K562 (cell line): Measurements from ENCODE around the gene CEP162. TPM values are rescaled to one million over a fixed set of nuclear protein-coding genes. Genes with fewer than 3 reads are reported as not detected.

Experiments
- ATAC-seq: fragments of 200-7000 bp; cut with Tn5 transposase; 3 replicates; pipeline ENCODE4 v1.9.1; 2020; ENCODE audit warnings: moderate library complexity
- BruUV-seq: library from RNA; stranded (reverse); fragments of 400-500 nt; replicated peaks from 2 replicates; lab custom pipeline; 2021; lab: Mats Ljungman, UMichigan
- CTCF ChIA-PET: fragments of 300-600 bp; formaldehyde crosslinking; extraction: SDS; loops from one replicate; lab custom pipeline; 2021; ENCODE audit warnings: low intra/inter-chr PET ratio; lab: Yijun Ruan, JAX
- POLR2A ChIA-PET: fragments of 300-600, 350-650 bp; sonication (Branson Sonifier 250); formaldehyde crosslinking; extraction: SDS; loops from one replicate; lab custom pipeline; 2021; ENCODE audit warnings: antibody characterized with exemption, inconsistent platforms; lab: Yijun Ruan, JAX
- DNase-seq, 4 experiments: peaks; one replicate each; pipeline versions ENCODE4 v3.0.0 to v3.0.0-alpha.2; 2011 to 2018; ENCODE audit warnings: low spot score in 3 of 4, mixed read lengths in 3 of 4; ENCODE audit errors: extremely low read depth in 1 of 4
- FAIRE-seq: peaks from 2 replicates; lab custom pipeline; 2011; peaks lifted over from hg19 to GRCh38; lab: Jason Lieb, UNC
- H2AFZ ChIP-seq: 2 replicates; pipeline ENCODE4 v1.6.0; 2011; ENCODE audit warnings: low read depth, low read length, control low read depth, inconsistent platforms
- H3K27ac ChIP-seq: fragments of 200-600 bp; 3 replicates; pipeline ENCODE4 v1.8.0; 2011; ENCODE audit warnings: low read depth, mild to moderate bottlenecking, control low read depth, inconsistent platforms, low read length, moderate library complexity, mixed read lengths; ENCODE audit errors: extremely low read depth
- H3K27me3 ChIP-seq, 2 experiments: fragments of 300-600 bp in 1 of 2; 2 replicates in 1 of 2; 3 replicates in 1 of 2; pipeline versions ENCODE4 v1.6.0 to v1.8.0; 2011; ENCODE audit warnings: inconsistent platforms in 2 of 2, low read length in 2 of 2, mild to moderate bottlenecking in 1 of 2, mixed read lengths in 1 of 2, moderate library complexity in 1 of 2; ENCODE audit not compliant: control insufficient read depth in 2 of 2, insufficient read depth in 2 of 2
- H3K36me3 ChIP-seq: fragments of 300-600 bp; 3 replicates; pipeline ENCODE4 v1.8.0; 2011; ENCODE audit warnings: mild to moderate bottlenecking, low read length, inconsistent platforms; ENCODE audit not compliant: control insufficient read depth, insufficient read depth
- H3K4me1 ChIP-seq, 2 experiments: fragments of 200-600 bp in 1 of 2; replicated peaks in 1 of 2; 2 replicates in 1 of 2; 3 replicates in 1 of 2; pipeline versions ENCODE4 v1.5.1 to v1.8.0; 2011; ENCODE audit warnings: inconsistent platforms in 2 of 2, low read length in 2 of 2, mild to moderate bottlenecking in 1 of 2, mixed read lengths in 1 of 2, moderate library complexity in 1 of 2; ENCODE audit not compliant: control insufficient read depth in 2 of 2, insufficient read depth in 2 of 2
- H3K4me2 ChIP-seq: 2 replicates; pipeline ENCODE4 v1.6.1; 2011; ENCODE audit warnings: low read length, control low read depth, inconsistent platforms, mixed read lengths; ENCODE audit not compliant: insufficient read depth
- H3K4me3 ChIP-seq: fragments of 200-600 bp; sonication (generic), shearing (Covaris generic); 2 replicates; pipeline ENCODE4 v1.5.1; 2016; ENCODE audit warnings: control low read depth, inconsistent platforms
- H3K79me2 ChIP-seq: fragments of 200-600 bp; 3 replicates; pipeline ENCODE4 v1.8.0; 2011; ENCODE audit warnings: low read length, inconsistent platforms; ENCODE audit not compliant: control insufficient read depth, insufficient read depth
- H3K9ac ChIP-seq, 2 experiments: 2 replicates each; pipeline versions ENCODE4 v1.6.0 to v1.6.1; 2011; ENCODE audit warnings: low read depth in 2 of 2, low read length in 2 of 2, control low read depth in 1 of 2, inconsistent platforms in 1 of 2, mild to moderate bottlenecking in 1 of 2, mixed read lengths in 1 of 2; ENCODE audit not compliant: insufficient read depth in 1 of 2
- H3K9me1 ChIP-seq: one replicate; pipeline ENCODE4 v1.6.0; 2011; ENCODE audit warnings: inconsistent platforms, mild to moderate bottlenecking, low read length, moderate library complexity; ENCODE audit not compliant: control insufficient read depth, insufficient read depth
- H3K9me3 ChIP-seq: replicated peaks from 2 replicates; pipeline ENCODE4 v1.5.1; 2011; ENCODE audit warnings: low read depth, low read length, inconsistent platforms; ENCODE audit not compliant: control insufficient read depth, insufficient read depth
- H4K20me1 ChIP-seq: replicated peaks from 2 replicates; pipeline ENCODE4 v1.6.1; 2011; ENCODE audit warnings: low read length, inconsistent platforms, mixed read lengths; ENCODE audit not compliant: control insufficient read depth, insufficient read depth
- BRD9 ChIP-seq: fragments of 450-650 bp; IDR thresholded peaks from 2 replicates; pipeline ENCODE4 v1.6.1; 2018; ENCODE audit warnings: low read depth; ENCODE audit not compliant: partially characterized antibody
- C11orf30 ChIP-seq: fragments of 450-650 bp; IDR thresholded peaks from 2 replicates; pipeline ENCODE4 v1.6.1; 2016; ENCODE audit warnings: low read depth, mild to moderate bottlenecking
- EHMT2 ChIP-seq: fragments of 450-650 bp; IDR thresholded peaks from 2 replicates; pipeline ENCODE4 v1.6.1; 2018; ENCODE audit warnings: antibody characterized with exemption
- ETV6 ChIP-seq, 3 experiments: fragments of 150-350 bp in 1 of 3; sonication (generic) in 1 of 3; formaldehyde crosslinking in 1 of 3; IDR thresholded peaks; 2 replicates each; pipeline versions ENCODE4 v1.6.1 to v1.8.0; 2014 to 2022; ENCODE audit warnings: borderline replicate concordance in 2 of 3, low read depth in 2 of 3, antibody characterized with exemption in 1 of 3, low read length in 1 of 3, mild to moderate bottlenecking in 1 of 3, missing genetic modification reagents in 1 of 3
- HCFC1 ChIP-seq: IDR thresholded peaks from 2 replicates; pipeline ENCODE4 v1.6.1; 2012; ENCODE audit warnings: low read depth, low read length, improper control_type of control experiment
- MAFF ChIP-seq: IDR thresholded peaks from 2 replicates; pipeline ENCODE4 v1.6.1; 2012; ENCODE audit warnings: low read length, improper control_type of control experiment
- MAFG ChIP-seq: fragments of 450-650 bp; conservative IDR thresholded peaks from 2 replicates; pipeline ENCODE4 v1.6.1; 2016; ENCODE audit warnings: missing genetic modification characterization, missing compliant biosample characterization
- MAFK ChIP-seq: IDR thresholded peaks from 2 replicates; pipeline ENCODE4 v1.6.1; 2011; ENCODE audit warnings: low read length, improper control_type of control experiment
- NR1H2 ChIP-seq: sonication (generic); formaldehyde crosslinking; IDR thresholded peaks from 2 replicates; pipeline ENCODE4 v1.4.0; 2020; ENCODE audit warnings: mild to moderate bottlenecking, missing genetic modification reagents
- NR2C1 ChIP-seq, 2 experiments: fragments of 450-650 bp; IDR thresholded peaks; 2 replicates each; pipeline ENCODE4 v1.6.1; 2017; ENCODE audit warnings: mild to moderate bottlenecking in 2 of 2, antibody characterized with exemption in 1 of 2, inconsistent platforms in 1 of 2, missing compliant biosample characterization in 1 of 2, missing genetic modification characterization in 1 of 2
- SOX6 ChIP-seq: fragments of 450-650 bp; IDR thresholded peaks from 2 replicates; pipeline ENCODE4 v1.6.1; 2014; ENCODE audit warnings: mild to moderate bottlenecking
- WHSC1 ChIP-seq: IDR thresholded peaks from one replicate; pipeline ENCODE4 v1.6.1; 2012; ENCODE audit warnings: low read length, control low read depth, inconsistent platforms
- ZNF175 ChIP-seq: fragments of 200-800 bp; sonication (Bioruptor generic); IDR thresholded peaks from 2 replicates; pipeline ENCODE4 v1.6.1; 2016; ENCODE audit warnings: low read depth, mild to moderate bottlenecking, missing genetic modification characterization, missing compliant biosample characterization
- ZNF253 ChIP-seq: fragments of 250-450 bp; sonication (Bioruptor Pico); conservative IDR thresholded peaks from 2 replicates; pipeline ENCODE4 v1.6.1; 2021; ENCODE audit warnings: mild to moderate bottlenecking
- ZNF316 ChIP-seq: fragments of 450-650 bp; IDR thresholded peaks from 2 replicates; pipeline ENCODE4 v1.6.1; 2016
- ZNF354B ChIP-seq: fragments of 250-450 bp; sonication (Bioruptor Pico); IDR thresholded peaks from 2 replicates; pipeline ENCODE4 v1.4.0; 2020
- WGBS: fragments of 100-300 bp; shearing (Covaris generic); methylation state at CpG from one replicate; pipeline ENCODE4 v1.1.6; 2016; ENCODE audit warnings: low coverage, mixed read lengths; ENCODE audit not compliant: insufficient coverage; ENCODE audit errors: missing lambda C conversion rate; 5-methylcytosine and 5-hydroxymethylcytosine counted together
- in situ Hi-C: fragments of 300-500 bp; cut with MboI; formaldehyde crosslinking; loops from 4 replicates; pipeline ENCODE4 v1.15.0; 2018; ENCODE audit warnings: inconsistent platforms, mixed read lengths
- intact Hi-C: fragments of 100-400 bp; cut with micrococcal nuclease; formaldehyde crosslinking; loops from 2 replicates; pipeline ENCODE4 v1.14.2; 2022
- polyA plus RNA-seq, 8 experiments: library from polyadenylated mRNA; depleted of rRNA in 4 of 8; stranded (reverse) in 5 of 8; unstranded in 3 of 8; fragments of >200 nt; fragmentation: Nextera tagmentation in 2 of 8; fragmentation: Illumina TruSeq in 1 of 8; extraction: Ambion mirVana in 2 of 8; extraction: Trizol in 1 of 8; gene quantifications; 2 replicates each; pipeline versions ENCODE4 v1.2.1 to v1.2.3, GENCODE V29; 2011 to 2014; ENCODE audit warnings: inconsistent platforms in 1 of 8, missing spikeins in 1 of 8
- total RNA-seq, 7 experiments: library from RNA; depleted of rRNA in 6 of 7; stranded (reverse); fragments of >200 nt in 6 of 7; fragmentation: Illumina TruSeq in 2 of 7; extraction: Trizol in 2 of 7; gene quantifications; 2 replicates each; pipeline versions ENCODE4 v1.2.1 to v1.2.3, GENCODE V29; 2011 to 2021; ENCODE audit warnings: low replicate concordance in 1 of 7

The CEP162 gene
- total and polyA plus RNA-seq, 9 of the 15 experiments (the other 6 are each of a cell fraction or from before 2014, with no cell fraction given): 3.9 to 8.6 (median 6.7) TPM

GRCh38 chr6:84218091-84218490, 9.4 kb downstream of the CEP162 start:
- CTCF ChIA-PET: no interaction called here
- no TSS peak for BruUV-seq
- in situ Hi-C loops: loop anchor here (25.0 kb wide), 1 partner anchor 606 kb away; no protein-coding TSS in a partner anchor
- Histone ChIP-seq H3K9ac (no peak overlapping the region), H4K20me1 (no peaks in the 10 kb centered on the region), H3K4me1 (no peaks in the 10 kb centered on the region; a peak in 1 of 5 replicates), H3K27me3 (no peaks in the 10 kb centered on the region), H3K27ac (no peak overlapping the region), H3K4me3 (no peak overlapping the region), H3K9me3 (no peaks in the 10 kb centered on the region), H3K9me1 (no peaks in the 10 kb centered on the region), H3K36me3 (no peaks in the 10 kb centered on the region; the same call in 2 of the 3 replicates), H3K4me2 (no peak overlapping the region), H2AFZ (no peak overlapping the region), H3K79me2 (no peaks in the 10 kb centered on the region)
- no peak; the same call in 2 of the 3 replicates for ATAC-seq
- WGBS: 92% methylated on average over 3 of the region's 3 CpGs
- DNase-seq: no peak
- FAIRE-seq: no peak
- TF ChIP-seq BRD9: no peak
- TF ChIP-seq EHMT2: no peak
- TF ChIP-seq ZNF253 (CRISPR knock-in tag): no peak
- TF ChIP-seq WHSC1: no peak
- TF ChIP-seq SOX6: no peak
- no peak for TF ChIP-seq ZNF175
- intact Hi-C loops: loop anchor here (10.0 kb wide), 1 partner anchor 243 kb away; no protein-coding TSS in a partner anchor
- POLR2A ChIA-PET: interaction anchor here (0.6 kb wide), 1 partner anchor 228 kb away, joined by 3 read pairs; no protein-coding TSS in a partner anchor

- H3K4me1 ChIP-seq: no peaks in the 10 kb centered on the region
- no TSS peak for BruUV-seq
- in situ Hi-C loops: loop anchor here (5.0 to 25.0 kb wide), 2 partner anchors 321 to 601 kb away; no protein-coding TSS in a partner anchor
- H3K4me2 ChIP-seq: no peak overlapping the region
- H3K79me2 ChIP-seq: no peaks in the 10 kb centered on the region
- H2AFZ ChIP-seq: no peak overlapping the region
- intact Hi-C loops: loop anchor here (10.0 kb wide), 1 partner anchor 238 kb away; no protein-coding TSS in a partner anchor
- H3K9me3 ChIP-seq: no peaks in the 10 kb centered on the region
- DNase-seq (no peak), FAIRE-seq (no peak), ATAC-seq (no peak)
- ChIA-PET CTCF (no interaction called here), POLR2A (no interaction called here)
- no peaks in the 10 kb centered on the region for H3K9me1 ChIP-seq
- H3K27ac ChIP-seq: no peak overlapping the region
- no peaks in the 10 kb centered on the region for H4K20me1 ChIP-seq
- peaks cover 4% of the 10 kb centered on the region; the same call in 1 of the 3 replicates for H3K36me3 ChIP-seq
- H3K9ac ChIP-seq: no peak overlapping the region
- 89% methylated on average over 1 of the region's 1 CpG for WGBS
- H3K4me3 ChIP-seq: no peak overlapping the region
- peak; percentile 88 for TF ChIP-seq ZNF316
- TF ChIP-seq C11orf30: peak; percentile 80
- peak; percentile 92 for TF ChIP-seq MAFF
- TF ChIP-seq MAFK: peak; percentile 93
- TF ChIP-seq NR2C1 (IDR thresholded peaks at IDR 0.05): no peak
- TF ChIP-seq NR2C1 (tag; IDR thresholded peaks at IDR 0.05): no peak
- TF ChIP-seq ETV6 (IDR thresholded peaks at IDR 0.05; ENCODE audit: borderline replicate concordance in 1 of 2, low read depth in 2 of 2, low read length in 1 of 2): no peak
- TF ChIP-seq ETV6 (CRISPR knock-in tag; IDR thresholded peaks at IDR 0.05; ENCODE audit: borderline replicate concordance): no peak
- peak; percentile 76 for TF ChIP-seq MAFG (tag)
- no peak for TF ChIP-seq HCFC1
- no peak for TF ChIP-seq ZNF354B (CRISPR knock-in tag)
- TF ChIP-seq NR1H2: no peak
- H3K27me3 ChIP-seq: no peaks in the 10 kb centered on the region
Observed at GRCh38 chr6:84213217-84213616, 14.2 kb downstream of the CEP162 start.
